Panc1 (cell line): ENCODE measurements around the gene DLK2.

Source experiments
- POLR2AphosphoS5 ChIP-seq: IDR thresholded peaks from 2 replicates; pipeline ENCODE4 v1.6.1; 2012; ENCODE audit warnings: mild to moderate bottlenecking, low read depth, low read length, moderate library complexity
- SIN3A ChIP-seq: IDR thresholded peaks from 2 replicates; pipeline ENCODE4 v1.6.1; 2012; ENCODE audit warnings: low read depth, mild to moderate bottlenecking, low read length, moderate library complexity, borderline replicate concordance; ENCODE audit not compliant: insufficient read depth
- TF ChIP-seq, protein P1 (sequence below): fragments of 450-650 bp; IDR thresholded peaks from 2 replicates; pipeline ENCODE4 v1.5.1; 2017; ENCODE audit warnings: mild to moderate bottlenecking

GRCh38 chr6:43499028-43499815 is 43.9 kb upstream of the DLK2 start:
- TF ChIP-seq, protein P1, sequence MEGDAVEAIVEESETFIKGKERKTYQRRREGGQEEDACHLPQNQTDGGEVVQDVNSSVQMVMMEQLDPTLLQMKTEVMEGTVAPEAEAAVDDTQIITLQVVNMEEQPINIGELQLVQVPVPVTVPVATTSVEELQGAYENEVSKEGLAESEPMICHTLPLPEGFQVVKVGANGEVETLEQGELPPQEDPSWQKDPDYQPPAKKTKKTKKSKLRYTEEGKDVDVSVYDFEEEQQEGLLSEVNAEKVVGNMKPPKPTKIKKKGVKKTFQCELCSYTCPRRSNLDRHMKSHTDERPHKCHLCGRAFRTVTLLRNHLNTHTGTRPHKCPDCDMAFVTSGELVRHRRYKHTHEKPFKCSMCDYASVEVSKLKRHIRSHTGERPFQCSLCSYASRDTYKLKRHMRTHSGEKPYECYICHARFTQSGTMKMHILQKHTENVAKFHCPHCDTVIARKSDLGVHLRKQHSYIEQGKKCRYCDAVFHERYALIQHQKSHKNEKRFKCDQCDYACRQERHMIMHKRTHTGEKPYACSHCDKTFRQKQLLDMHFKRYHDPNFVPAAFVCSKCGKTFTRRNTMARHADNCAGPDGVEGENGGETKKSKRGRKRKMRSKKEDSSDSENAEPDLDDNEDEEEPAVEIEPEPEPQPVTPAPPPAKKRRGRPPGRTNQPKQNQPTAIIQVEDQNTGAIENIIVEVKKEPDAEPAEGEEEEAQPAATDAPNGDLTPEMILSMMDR, result no peak
- TF ChIP-seq POLR2AphosphoS5 (no peak), SIN3A (no peak)
